Measurements from ENCODE around the gene CEP128. TPM values are rescaled to one million over a fixed set of nuclear protein-coding genes. Genes with fewer than 3 reads are reported as not detected.

Gene CEP128
- total and polyA plus RNA-seq, 2 experiments from 2014 or later = 7.6 to 17.6 TPM

- TF ChIP-seq EZH2 (IDR thresholded peaks at IDR 0.05; ENCODE audit: low read depth, unreplicated experiment) (no peak), ZNF331 (CRISPR knock-in tag; IDR thresholded peaks at IDR 0.05; ENCODE audit: low read depth) (no peak), ZNF114 (CRISPR knock-in tag; IDR thresholded peaks at IDR 0.05) (no peak), POLR2AphosphoS5 (IDR thresholded peaks at IDR 0.05; ENCODE audit: low read depth) (no peak), NANOG (IDR thresholded peaks at IDR 0.05; ENCODE audit: borderline replicate concordance) (no peak), STAT1 (IDR thresholded peaks at IDR 0.05; ENCODE audit: unreplicated experiment) (no peak), CTCF (conservative IDR thresholded peaks at IDR 0.05; ENCODE audit: low read depth in 2 of 2) (no peak)
These were observed 39.6 kb upstream of the CEP128 start (continued) for GRCh38 chr14:80981156-80981555.

GRCh38 chr14:80979951-80980350, 38.4 kb upstream of the CEP128 start:
- DNase-seq (ENCODE audit: low spot score) (no peak), ATAC-seq (no peak)
- H3K4me2 ChIP-seq = no peak overlapping the region
- H3K4me1 ChIP-seq (ENCODE audit: insufficient read depth) = no peaks in the 10 kb centered on the region
- no peaks in the 10 kb centered on the region for H3F3A ChIP-seq (replicated peaks; ENCODE audit: low read depth)
- Mint-ChIP-seq H3K4me3 (no peak overlapping the region), H3K36me3 (ENCODE audit: low read depth) (no peaks in the 10 kb centered on the region), H3K27me3 (ENCODE audit: insufficient read depth, low read depth, poor library complexity) (peaks cover 10% of the 10 kb centered on the region), H3K9me3 (no peaks in the 10 kb centered on the region), H3K27ac (no peak overlapping the region), H3K4me1 (no peaks in the 10 kb centered on the region)
- no peak overlapping the region for H3K4me3 ChIP-seq
- no peak overlapping the region for H3K27ac ChIP-seq (ENCODE audit: low read depth)
- no peaks in the 10 kb centered on the region for H3K27me3 ChIP-seq (ENCODE audit: insufficient read depth)
- no peaks in the 10 kb centered on the region for H4K20me1 ChIP-seq (replicated peaks; ENCODE audit: insufficient read depth)
- TF ChIP-seq CREB1 (CRISPR knock-in tag; IDR thresholded peaks at IDR 0.05; ENCODE audit: low read depth) (no peak), ZNF462 (CRISPR knock-in tag; IDR thresholded peaks at IDR 0.05) (no peak), ZNF331 (CRISPR knock-in tag; IDR thresholded peaks at IDR 0.05; ENCODE audit: low read depth) (no peak), ZNF114 (CRISPR knock-in tag; IDR thresholded peaks at IDR 0.05) (no peak)
- no peaks in the 10 kb centered on the region for H3K36me3 ChIP-seq (ENCODE audit: insufficient read depth)
- H3K79me2 ChIP-seq (replicated peaks; ENCODE audit: insufficient read depth) = no peaks in the 10 kb centered on the region
- H3K9me2 ChIP-seq (ENCODE audit: insufficient read depth) = peaks cover 4% of the 10 kb centered on the region
- no peak overlapping the region for H2AFZ ChIP-seq
